HS-5 (cell line): ENCODE results near the gene CDH23.

Experiments
- DNase-seq: peaks from one replicate; pipeline ENCODE4 v3.0.0-alpha.2; 2012; ENCODE audit warnings: low read depth

Gene CDH23

DNA sequence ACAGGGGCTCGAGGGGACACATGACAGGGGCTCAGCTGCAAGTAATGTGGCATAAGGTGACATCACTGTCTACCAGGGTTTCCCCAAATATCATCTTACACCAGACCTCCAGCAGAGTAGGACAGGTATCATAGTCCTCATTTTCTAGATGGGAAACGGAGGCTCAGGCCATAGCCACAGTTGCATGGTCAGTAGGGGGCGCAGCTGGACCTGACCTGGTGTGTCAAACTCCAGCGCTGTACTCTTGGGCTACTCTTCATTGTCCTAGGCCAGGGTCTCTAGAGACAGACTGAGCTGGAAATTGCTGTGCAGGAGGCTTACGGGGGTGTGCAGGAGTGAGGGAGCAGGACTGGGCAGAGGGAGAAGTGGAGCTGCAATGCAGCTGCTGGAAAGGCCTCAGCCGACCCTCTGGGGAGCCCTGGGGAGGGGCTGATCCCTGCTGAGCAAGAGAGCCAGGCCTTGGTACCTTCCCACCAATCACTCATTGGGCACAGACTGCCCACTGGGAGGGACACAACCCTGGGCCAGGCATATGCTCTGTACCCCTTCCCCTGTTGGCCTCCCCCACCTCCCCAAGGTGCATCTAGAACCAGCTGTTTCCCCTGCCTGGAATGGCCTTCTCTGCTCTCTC, 89.9 kb downstream of the CDH23 start:
- no peak for DNase-seq

DNA sequence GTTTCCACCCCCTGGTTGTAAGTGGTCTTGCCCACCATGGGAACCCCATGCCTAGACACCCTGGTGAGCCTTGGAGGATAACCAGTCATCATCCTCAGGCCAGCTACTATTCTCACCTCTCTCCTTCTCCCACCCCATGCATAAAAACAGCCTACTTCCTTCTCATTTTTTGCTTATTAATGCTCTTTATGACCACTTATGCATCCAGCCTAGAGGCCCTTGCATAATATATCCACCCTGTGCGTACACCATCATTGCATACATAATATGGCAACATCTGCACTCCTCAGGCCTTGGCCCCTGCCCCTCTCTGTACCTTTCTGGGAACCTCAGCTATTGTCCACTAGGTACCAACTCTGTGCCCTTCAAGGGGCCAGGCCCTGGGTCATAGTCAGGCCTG, 91.0 kb downstream of the CDH23 start:
- no peak for DNase-seq

DNA sequence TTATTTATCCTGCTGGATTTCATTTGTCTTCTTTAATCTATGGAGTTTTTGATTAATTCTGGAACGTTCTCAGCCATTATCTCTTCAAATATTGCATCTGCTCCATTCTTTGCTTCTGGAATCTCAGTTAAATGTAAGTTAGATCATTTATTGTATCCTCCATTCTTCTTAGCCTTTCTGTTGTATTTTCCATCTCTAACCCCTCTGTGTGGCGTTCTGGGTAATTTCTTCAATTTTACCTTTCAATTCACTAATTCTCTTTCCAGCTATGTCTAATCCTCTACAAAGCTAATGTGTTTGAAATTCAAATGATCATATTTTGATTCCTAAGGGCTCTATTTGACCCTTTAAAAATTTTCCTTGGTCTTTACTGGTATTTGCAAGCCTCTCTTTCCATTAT, 92.4 kb downstream of the CDH23 start:
- DNase-seq = no peak

DNA sequence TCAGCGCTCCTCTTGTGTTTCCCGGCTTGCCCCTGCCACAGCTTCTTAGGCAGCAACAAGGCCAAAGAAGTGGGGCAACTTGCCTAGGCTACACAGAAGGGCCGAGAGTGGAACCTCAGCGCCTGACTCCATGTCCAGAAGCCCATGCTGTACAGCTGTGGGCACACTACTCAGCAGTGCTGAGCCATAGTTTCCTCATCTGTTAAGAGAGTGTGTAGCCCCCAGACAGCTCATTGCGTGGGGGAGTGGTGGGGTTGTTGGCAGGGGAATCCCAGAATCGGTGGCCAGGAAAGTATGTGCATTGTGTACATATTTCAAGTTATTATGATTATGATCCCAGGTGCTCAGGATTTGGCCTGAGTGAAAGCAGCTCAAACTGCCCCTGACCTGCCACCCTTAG, 96.2 kb downstream of the CDH23 start:
- DNase-seq = no peak

DNA sequence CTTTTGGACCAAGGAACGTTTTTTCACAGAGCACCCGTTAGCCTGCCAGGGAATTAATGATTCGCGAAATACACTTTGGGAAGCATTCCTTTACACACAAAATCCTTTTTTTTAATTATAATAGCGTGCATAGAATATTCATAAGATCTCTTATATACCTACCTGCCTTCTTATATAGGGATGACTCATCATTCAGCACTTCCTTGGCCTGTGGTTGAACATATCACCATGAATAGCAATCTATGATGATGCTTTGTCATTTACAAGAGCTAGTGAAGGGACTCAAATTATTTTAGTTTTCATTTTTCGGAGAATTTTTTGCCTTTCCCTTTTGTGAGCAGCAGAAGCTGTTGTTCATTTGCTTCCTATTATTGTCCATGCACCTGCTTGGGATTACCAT, 97.0 kb downstream of the CDH23 start:
- DNase-seq = no peak

DNA sequence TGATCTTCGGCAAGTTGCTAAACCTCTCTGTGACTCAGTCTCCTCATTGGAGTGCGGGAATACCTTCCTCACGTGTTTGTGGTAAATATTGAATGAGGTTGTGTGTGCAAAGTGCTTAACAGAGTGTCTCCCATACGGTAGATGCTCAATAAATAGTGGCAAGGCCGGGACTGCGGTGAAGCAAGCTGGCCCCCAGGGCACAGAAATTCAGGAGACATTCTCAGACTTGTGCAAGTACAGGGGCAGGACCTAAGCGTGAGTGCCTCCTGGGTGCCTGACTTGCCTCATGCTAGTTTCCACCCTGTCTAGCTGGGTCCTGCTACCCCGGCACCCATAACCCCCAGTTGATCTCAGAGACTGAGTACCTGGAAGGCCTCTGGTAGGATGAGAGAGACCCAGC, 97.8 kb downstream of the CDH23 start:
- no peak for DNase-seq

DNA sequence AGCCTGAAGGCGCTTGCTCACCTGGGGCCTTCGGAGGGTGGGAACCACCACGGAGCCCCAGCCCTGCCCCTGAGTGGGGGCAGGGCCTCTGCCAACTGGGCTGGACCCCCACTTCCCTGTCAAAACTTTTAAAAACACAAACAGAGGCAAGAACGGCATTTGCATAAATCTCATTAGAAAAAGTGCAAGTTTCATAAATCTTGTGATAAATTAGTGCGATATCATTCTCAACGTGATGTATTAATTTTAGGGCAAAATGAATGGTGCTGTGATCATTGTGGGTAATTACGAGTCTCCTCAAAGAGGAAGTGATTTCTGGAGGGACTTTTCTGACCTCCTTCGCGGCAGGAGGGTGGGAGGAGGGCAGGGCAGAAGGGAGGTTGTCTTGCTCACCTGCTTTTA, 98.3 kb downstream of the CDH23 start:
- DNase-seq = no peak

DNA sequence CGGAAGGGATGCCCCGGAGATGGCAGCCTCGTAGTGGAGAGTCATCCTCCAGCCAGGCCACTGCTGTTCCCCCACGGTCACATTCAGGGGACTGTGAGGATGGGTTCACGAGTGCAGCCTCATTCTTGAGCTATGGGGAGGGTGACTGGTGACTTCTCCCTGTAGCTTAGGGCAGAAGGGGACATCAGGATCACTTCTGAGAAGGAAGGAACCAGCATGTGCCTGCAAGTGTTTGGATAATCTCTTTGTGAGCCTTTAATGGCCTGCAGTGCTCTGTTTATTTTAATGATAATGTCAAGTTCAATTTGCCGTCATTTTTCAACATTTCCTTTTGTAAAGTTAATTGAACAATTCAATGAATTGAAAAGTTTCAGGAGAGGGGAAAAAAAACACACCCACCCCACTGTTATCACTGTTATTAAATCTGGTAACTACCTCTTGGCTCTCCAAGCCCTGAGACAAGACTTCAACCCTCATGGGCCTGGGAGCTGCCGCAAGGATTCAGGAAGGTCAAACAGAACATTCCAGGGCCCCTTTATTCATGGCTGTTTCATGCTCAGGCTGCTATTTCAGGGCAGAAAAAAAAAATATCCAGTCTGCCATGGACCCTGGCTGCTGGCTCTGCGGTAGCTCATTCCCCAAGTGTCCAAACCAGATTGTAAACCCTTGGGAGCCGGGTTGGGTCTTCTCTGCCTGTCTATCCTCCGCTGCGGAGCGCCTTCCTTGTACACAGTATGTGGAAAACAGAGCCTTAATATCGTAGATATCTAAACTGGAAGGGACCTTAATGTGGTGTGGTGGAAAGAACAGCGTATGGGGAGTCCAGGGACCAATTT, 100.4 kb downstream of the CDH23 start:
- no peak for DNase-seq

DNA sequence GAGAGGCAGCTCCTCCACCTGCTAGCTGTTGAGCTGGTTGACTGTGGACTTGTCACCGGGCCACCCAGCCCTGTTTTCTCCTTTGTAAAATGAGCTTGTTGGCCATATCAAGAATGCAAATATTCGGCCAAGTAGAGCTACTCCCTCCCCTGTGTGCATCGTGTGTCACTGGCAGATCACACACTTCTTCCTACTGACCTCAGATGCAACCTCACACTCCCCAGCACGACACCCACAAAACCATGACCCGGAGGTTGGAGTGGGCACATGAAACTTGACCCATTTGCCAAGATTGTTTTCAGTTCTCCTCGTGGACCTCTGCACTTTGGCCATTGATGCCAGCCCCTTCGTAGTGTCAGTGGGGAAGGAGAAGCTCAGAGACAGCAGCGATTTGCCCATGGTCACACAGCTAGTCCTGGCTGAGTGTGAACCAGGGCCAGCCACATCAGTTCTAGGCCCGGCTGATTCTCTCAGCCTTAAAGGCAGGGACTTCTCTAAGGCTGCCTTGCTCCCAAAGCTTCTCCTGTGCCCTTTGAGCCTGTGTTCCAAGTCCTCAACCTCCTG, 101.1 kb downstream of the CDH23 start:
- DNase-seq = no peak

DNA sequence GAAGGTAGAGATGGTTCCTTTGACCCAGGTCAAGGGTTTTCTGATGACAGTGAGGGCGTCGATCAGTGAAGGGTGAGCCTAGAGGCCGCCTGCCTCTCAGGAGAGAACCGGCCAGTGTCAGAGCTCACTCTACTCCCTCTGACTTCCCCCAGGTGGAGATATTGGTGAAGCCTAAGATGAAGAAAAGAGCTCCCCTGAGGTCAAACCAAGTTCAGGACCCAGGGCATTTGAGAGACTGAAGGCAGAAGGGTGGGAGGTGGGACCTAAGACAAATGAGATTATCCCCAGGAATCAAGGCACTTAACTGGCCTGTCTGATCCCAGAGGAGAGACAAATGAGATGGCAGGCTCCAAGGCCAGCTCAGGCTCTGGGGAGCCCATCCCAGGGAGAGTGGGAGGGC, 104.7 kb downstream of the CDH23 start:
- no peak for DNase-seq

DNA sequence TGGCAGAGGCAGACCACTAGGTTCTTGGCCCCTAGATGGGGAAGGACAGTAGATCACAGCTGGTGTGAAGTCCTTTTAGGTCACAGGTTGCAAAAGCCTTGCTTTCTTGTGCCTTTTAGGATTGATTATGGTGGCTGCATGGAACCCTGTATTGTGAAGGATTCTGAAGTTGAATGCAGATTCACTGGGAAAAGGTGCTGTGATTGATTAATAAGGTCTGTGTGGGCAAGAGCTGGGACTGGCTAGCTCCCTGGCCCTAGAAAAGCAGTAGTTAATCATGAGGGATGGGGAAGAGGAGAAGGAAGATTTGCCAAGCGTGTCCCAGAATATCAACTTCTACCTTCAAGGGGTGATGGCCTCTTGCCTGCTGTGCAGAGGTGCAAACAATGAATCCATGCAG, 105.5 kb downstream of the CDH23 start:
- no peak for DNase-seq

DNA sequence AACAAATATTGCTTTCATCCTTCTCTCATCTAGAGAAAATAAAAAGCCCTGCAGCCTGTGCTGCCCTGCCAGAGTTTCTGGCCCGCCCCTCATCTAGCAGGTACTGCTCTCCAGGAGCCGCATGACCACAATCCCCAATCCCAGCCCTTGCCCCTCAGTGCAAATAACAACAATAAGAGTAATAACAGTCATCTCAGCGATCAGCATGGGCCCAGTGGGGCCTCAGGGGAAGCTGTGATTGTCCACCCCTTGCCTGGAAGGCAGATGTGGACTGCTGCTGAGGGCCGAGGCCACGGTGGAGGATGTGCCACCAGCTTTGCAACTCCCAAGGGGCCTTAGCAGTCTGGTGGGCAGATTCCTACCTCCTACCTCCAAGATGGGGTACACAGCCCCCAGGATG, 106.1 kb downstream of the CDH23 start:
- DNase-seq = no peak

DNA sequence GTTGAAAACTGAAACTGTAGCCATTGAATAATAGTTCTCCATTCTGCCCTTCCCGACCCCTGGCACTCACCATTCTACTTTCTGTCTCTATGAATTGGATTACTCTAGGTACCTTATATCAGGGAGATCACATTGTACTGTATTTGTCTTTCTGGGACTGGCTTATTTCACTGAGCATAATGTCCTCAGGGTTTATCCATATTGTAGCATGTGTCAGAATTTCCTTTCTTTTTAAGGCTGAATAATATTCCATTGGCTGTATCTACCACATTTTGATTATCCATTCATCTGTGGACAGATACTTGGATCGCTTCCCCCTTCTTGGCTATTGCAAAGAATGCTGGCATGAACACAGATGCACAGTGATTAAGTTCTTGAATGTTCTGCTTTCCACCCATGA, 107.4 kb downstream of the CDH23 start:
- no peak for DNase-seq

DNA sequence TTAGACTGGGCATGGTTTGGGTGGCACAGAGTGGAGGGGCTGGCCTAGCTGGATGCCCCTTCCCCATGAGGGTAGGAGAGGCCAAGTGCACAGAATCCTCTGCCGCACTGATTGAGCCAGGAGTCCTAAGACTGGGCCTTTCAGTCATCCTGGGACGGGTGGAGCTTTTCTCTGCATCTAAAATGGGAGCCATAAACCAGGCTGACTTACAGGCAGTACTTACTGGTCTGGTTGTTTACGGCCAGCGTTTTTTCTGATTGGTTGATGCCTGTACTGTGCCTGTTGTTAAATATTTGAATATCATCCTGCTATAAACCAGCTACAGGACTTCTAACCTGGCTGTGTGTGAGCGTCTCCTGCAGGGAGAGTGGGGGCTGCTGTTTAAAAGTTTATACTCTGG, 107.8 kb downstream of the CDH23 start:
- no peak for DNase-seq

DNA sequence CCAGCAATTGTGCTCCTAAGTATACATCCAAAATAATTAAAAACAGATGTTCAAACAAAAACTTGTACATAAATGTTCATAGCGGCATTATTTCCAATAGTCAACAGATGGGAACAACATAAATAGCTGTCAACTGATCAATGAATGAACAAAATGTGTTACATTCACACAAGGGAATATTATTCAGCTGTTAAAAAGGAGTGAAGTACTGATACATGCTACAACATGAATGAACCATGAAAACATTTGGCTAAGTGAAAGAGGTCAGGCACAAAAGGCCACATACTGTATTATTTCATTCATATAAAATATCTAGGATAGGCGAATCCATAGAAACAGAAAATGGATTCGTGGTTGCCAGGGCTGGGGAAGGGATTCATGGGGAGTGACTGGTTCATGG, 109.1 kb downstream of the CDH23 start:
- DNase-seq = no peak

DNA sequence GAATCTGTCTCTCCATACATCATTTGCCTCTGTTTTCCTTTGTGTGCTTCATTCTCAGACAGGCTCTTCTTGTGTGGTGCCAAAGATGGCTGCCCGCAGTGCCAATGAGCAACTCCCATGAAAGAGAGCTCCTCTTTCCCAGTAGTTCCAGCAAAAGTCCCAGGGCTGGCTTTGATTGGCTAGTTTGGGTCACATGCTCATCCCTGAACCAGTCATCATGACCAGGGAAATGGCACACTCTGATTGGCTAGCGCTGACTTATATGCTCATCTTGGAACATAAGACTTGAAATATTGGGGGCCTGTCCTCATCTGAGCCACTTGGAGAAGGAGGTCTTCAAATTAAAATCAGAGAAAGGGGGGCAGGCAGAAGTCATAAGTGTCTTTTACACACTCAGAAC, 112.7 kb downstream of the CDH23 start:
- no peak for DNase-seq

DNA sequence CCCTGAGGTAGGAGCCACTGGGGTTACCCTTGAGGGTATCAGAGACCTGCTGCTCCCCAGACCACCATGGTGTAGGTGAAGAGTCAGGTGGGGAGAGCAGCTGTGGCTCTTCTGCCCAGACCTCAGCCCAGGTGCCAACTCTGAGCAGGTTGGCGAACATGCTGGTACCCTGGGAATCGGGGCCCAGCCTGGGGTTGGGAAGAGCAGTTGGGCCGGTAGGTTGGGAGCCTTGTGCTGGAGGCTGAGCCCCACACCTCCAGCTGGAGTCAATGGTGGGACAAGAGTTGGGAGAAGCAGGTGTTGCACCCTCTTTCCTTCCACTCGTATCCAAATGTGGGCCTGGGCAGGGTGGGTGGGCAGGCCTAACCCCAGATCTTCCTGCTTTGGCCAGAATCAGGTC, 114.5 kb downstream of the CDH23 start:
- no peak for DNase-seq

DNA sequence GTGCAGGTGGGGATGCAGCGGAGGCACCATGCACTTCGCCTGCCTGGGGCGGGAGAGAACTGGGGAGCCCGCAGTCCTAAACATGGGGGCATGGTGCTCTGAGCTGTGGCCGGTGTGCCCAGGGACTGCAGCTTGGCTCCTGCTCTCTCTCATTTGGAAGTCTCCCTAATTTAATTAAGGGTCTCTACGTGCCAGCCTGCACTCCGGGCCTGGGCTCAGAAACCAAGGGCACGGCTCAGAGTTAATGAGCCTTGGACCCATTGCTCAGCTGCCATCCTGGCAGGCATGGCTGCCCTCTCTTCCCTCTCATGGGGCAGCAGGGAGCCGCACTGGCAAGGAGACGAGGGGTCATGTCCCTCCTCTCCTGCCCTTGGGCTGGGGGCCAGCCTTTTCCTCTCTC, 115.6 kb downstream of the CDH23 start:
- no peak for DNase-seq

DNA sequence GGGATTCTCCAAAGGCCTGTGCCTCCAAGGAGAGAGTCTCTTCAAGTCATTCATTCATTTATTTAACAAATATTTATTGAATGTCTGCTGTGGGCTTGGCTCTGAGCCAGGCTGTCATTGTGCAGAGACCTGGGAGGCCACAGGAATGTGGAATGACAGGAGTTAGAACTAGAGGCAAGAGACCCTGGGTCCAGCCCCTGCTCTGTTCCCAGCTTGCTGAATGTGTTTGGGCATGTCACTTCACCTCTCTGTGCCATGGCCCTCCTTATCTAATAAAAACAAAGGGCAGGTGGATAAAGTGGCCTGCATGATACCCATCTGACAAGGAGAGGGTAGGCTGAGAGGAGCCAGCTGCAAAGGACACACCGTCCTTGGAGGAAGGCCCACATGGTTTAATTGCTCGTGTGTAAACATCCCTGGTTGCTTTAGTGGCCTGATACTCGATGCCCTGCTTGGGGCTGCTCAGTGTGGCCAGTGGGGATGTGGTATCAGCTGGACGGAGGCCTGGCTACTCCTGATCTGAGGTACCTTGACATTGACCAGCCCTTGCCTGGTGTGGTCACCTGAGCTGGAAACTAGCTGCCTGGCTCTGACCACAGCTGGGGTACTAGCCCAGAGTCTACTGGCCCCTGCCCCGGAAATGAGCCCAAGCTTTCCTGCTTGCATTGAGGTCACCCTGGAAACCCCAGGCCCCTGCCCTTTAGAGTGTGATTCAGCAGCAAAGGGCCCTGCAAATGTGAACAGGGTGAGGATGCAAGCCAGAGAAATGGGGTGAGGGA, 116.2 kb downstream of the CDH23 start:
- DNase-seq = no peak

DNA sequence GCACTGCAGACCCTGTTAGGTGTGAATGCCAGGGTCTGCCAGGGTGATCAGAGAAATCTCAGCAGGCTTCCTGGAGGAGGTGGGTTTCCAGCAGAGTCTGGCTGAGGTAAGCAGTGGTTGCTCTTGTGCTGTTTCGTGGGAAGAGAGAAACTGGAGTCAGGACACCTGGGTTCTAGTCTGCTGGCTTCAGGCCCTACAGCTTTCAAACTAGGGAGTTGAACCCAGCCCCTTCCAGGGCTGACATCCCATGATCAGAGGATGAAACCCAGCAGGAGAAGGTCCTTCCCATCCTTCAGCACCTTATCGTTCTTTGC, 116.8 kb downstream of the CDH23 start:
- no peak for DNase-seq

DNA sequence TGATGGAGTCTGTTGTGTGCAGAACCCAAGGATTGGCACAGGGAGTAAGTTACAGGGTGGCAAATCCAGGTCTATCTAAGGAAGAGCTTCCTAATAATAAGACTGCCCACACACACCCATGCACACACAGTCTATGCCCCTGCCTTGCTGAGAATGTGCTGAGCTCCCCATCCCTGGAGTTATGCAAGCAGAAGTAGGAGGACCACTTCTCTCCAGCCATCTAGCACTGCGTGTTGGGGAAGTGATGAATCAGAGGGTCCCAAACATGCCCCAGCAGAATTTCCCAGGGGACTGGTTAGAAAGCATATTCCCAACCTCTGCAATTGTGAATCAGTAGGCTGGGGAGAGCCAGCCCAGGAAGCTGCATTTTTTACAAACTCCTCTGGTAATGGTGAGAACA, 117.2 kb downstream of the CDH23 start:
- no peak for DNase-seq

DNA sequence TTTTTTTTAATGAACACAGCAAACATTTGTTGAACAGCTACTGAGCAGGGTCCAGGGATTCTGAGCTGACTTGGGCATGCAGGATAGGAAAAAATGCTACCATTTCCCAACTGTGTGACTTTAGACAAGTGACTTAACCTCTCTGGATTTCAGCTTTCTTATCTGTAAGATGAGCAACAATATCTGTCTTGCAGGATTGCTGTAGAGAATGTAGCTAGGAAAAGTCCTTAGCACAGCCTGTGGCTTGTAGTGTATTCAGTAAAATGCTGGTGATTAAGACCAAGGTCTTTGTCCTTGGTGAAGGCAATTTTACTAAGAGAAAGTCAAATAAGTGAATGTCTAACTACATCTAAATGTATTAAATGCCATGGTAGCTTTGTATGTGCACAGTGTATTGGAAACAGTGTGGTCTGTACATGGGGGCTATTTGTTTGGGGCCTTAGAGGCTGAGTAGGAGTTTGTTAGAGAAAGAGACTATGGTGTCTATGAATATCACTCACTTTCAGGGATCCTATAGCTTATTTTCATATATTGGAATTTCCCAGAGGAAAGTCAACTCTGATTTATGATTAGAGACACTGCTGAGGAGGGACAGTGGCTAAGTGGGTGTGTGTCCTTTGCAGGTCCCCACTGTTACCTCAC, 118.9 kb downstream of the CDH23 start:
- DNase-seq = no peak

DNA sequence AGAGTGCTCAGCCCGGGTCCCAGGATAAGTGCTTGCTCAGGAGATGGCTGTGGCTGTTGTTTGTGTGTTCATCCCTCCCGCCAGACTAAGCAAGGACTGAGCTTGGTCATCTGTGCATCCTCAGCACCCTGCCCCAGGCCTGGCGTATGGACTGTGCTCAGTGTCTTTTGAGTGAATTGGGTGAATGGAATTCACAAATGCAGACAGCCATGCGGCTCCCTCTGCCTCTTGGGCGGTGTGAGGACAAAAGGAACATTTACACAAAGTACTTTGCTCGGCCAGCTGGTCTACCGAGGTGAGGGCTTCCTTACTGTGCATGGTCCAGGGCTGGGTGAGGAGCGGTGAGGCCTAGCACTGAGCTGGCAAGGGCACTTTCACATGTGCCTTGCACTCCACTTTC, 120.2 kb downstream of the CDH23 start:
- no peak for DNase-seq
